ENCODE data around the gene STK38.

- TF ChIP-seq, protein P1, sequence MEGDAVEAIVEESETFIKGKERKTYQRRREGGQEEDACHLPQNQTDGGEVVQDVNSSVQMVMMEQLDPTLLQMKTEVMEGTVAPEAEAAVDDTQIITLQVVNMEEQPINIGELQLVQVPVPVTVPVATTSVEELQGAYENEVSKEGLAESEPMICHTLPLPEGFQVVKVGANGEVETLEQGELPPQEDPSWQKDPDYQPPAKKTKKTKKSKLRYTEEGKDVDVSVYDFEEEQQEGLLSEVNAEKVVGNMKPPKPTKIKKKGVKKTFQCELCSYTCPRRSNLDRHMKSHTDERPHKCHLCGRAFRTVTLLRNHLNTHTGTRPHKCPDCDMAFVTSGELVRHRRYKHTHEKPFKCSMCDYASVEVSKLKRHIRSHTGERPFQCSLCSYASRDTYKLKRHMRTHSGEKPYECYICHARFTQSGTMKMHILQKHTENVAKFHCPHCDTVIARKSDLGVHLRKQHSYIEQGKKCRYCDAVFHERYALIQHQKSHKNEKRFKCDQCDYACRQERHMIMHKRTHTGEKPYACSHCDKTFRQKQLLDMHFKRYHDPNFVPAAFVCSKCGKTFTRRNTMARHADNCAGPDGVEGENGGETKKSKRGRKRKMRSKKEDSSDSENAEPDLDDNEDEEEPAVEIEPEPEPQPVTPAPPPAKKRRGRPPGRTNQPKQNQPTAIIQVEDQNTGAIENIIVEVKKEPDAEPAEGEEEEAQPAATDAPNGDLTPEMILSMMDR (IDR thresholded peaks at IDR 0.05; ENCODE audit: low read depth, low read length, missing input control) = no peak
- no peak for TF ChIP-seq MAX (IDR thresholded peaks at IDR 0.05)
- TF ChIP-seq RXRA (IDR thresholded peaks at IDR 0.05) = no peak
- TF ChIP-seq RAD21 (IDR thresholded peaks at IDR 0.05) = no peak
- TF ChIP-seq FOXA1 (IDR thresholded peaks at IDR 0.05) = no peak
- TF ChIP-seq EGR1 (IDR thresholded peaks at IDR 0.05; ENCODE audit: low read depth in 2 of 2) = no peak
- no peak for TF ChIP-seq YY1 (IDR thresholded peaks at IDR 0.05)
- no peak for TF ChIP-seq NR2F2 (IDR thresholded peaks at IDR 0.05)
- TF ChIP-seq TAF1 (conservative IDR thresholded peaks at IDR 0.05) = no peak
- no peak for TF ChIP-seq JUND (IDR thresholded peaks at IDR 0.05)
- no peak for TF ChIP-seq REST (IDR thresholded peaks at IDR 0.05)
- TF ChIP-seq, protein P2, sequence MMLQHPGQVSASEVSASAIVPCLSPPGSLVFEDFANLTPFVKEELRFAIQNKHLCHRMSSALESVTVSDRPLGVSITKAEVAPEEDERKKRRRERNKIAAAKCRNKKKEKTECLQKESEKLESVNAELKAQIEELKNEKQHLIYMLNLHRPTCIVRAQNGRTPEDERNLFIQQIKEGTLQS (IDR thresholded peaks at IDR 0.05) = no peak
- TF ChIP-seq GABPA (IDR thresholded peaks at IDR 0.05 in 1 of 2, conservative IDR thresholded peaks at IDR 0.05 in 1 of 2) = no peak
- TF ChIP-seq SP1 (IDR thresholded peaks at IDR 0.05) = no peak
These were observed 27.9 kb downstream of the STK38 start for GRCh38 chr6:36519352-36519751.

All from liver (tissue), 3 donors.